DMS 273 treated with DMSO at 0.1 percent for 48 hours (cell line): ENCODE results near the gene KCTD15.

Experiments
- DNase-seq: peaks from one replicate; lab custom pipeline; 2025; lab: John Stamatoyannopoulos, UW

Gene KCTD15

DNA sequence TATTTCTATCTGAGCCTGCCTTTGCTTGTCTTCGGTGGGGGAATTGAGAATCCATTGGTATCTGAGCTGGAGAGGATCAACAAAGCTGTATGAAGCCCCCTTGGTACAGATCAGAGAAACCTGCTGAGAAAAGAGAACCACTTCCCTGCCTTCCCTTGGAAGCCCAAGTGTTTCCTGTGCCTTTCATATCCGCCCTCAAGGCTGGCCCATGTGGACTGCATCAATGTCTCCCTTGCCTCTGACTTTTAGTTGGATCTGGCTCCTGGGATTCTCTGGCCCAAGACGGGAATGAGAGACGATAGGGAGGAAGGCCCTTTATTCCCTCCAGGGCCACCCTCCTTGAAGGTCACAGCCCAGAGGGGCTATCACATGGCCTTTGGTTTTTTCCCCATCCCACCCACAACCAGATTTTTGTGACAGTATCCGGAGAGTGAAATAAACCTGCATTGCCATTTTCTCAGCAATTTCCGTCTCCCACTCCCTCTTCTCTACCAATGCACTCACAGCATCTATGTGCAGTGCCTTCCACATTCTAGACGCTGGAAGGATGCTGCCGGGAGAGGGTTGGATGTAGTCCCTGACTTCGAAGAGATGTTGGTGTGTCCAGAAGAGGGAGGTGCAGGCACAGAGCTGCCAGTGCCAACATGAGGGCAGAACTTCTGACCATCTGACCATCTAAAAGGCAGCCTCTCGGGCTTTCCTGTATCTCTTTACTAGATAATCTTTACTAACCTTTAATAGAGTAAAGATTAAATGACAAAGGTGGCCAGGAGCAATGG is 63.8 kb downstream of the KCTD15 start:
- no peak for DNase-seq

DNA sequence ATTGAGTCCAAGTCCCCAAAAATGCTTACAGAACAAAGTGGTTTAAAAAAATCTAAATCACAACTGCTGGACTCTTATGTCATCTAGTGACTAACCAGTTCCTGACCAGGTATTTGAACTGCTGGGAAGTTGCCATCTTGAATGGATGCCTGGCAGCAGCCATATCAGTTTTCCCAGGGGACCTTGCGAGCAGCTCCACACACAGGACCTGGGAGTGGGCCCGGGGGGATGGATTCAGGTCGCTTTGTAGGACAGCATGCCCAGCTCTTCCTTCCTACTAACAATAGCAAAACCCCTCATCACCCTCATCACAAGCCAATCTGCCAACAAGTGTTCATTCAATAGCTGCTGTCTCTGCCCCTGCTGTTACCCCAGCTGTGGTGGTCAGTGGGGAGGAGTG is 65.3 kb downstream of the KCTD15 start:
- DNase-seq = no peak

DNA sequence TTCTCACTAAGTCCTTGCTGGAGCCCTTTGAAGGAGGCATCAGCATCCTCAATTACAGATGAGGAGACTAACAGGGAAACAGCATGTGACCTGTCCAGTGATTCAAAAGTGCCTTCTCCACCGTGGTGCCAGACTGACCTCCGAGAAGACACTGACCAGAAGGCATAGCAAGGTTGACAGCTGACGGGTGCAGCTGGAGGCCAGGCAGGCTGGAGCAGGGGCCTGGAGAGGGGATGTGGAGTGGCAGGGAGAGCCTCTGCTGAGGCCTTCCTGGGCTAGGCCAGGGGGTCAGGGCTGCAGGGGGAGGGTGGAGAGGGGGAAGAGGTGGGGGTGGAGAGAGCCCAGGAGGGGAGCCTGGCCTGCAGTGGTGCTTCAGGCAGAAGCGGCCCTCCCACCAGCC is 66.3 kb downstream of the KCTD15 start:
- DNase-seq = no peak

DNA sequence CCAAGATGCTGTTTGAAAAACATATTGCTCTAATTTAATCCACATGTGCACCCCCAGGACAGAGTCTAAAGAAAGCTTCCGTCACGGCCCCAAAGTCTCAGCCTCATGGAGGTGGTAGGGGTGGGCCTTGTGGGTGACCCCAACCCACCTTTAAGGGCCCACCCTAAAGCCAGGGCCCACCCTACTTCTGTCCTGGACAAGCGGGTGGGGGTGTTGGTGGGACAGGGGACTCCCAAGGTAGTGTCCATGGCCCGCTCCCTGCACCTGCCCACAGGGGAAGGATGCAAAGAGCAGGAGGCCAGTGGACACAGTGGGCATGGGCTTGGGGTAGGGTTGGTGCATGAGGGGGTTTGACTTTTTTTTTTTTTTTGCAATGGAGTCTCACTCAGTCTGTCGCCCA is 66.8 kb downstream of the KCTD15 start:
- no peak for DNase-seq

DNA sequence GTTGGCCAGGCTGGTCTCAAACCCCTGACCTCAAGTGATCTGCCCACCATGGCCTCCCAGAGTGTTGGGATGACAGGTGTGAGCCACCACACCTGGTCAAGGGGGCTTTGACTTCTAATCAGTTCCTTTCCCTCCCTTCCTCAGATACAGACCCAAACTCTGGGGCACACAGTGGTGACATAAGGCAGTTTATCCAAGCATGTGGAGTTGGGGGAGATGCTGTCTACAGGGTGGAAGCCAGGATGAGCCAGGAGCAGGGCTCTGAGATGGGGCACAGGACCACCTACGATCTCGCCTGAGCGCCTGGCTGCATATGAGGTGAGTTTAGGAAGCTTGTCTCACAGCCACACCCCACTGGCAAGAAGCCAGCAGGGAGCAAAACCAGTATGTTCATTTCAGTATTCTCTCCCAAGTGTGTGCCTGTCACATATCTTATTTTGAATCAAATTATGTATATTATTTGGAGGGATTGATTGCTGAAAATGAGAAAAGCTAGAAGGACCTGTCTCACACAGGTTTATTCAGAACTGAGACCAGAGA is 67.7 kb downstream of the KCTD15 start:
- DNase-seq = no peak

DNA sequence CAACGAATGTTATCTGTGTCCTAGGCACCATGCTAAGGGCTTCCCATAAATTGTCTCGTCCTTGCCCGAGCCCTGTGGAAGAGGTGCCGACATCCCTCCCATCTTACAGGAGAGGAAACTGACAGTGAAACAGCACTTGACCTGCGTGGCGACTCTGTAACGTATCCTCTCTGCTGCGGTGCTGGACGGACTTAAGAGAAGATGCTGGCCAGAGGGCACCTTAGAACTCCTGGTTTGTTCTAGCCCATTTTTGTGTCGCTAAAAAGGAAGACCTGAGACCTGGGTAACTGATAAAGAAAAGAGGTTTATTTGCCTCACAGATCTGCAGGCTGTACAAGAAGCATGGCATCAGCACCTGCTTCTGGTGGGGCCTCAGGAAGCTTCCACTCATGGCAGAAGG is 68.6 kb downstream of the KCTD15 start:
- no peak for DNase-seq
